Tibial artery (tissue), 4 donors: ENCODE measurements around the gene AMFR.

ENCODE experiments used
- DNase-seq, 2 donors: peaks; one replicate each; pipeline ENCODE4 v3.0.0-alpha.2; 2019
- H3K27ac ChIP-seq, 2 donors: fragments of 200-600 bp; sonication (generic) in 1 of 2; 1 replicate in 1 of 2; 2 replicates in 1 of 2; pipeline ENCODE4 v1.5.1; 2018 to 2019; ENCODE audit warnings: mild to moderate bottlenecking in 1 of 2
- H3K27me3 ChIP-seq, 2 donors: fragments of 200-600 bp; sonication (generic) in 1 of 2; one replicate each; pipeline versions ENCODE4 v1.5.1 to v1.6.0; 2016 to 2019
- H3K36me3 ChIP-seq, 3 donors: fragments of 200-600 bp; sonication (generic) in 2 of 3; one replicate each; pipeline ENCODE4 v1.5.1; 2016 to 2019; ENCODE audit warnings: mild to moderate bottlenecking in 2 of 3
- H3K4me1 ChIP-seq, 4 donors: fragments of 200-600 bp; sonication (generic) in 2 of 4; 1 replicate in 3 of 4; 2 replicates in 1 of 4; pipeline ENCODE4 v1.5.1; 2016 to 2019
- H3K4me3 ChIP-seq, 2 donors: fragments of 200-600 bp; sonication (generic) in 1 of 2; 1 replicate in 1 of 2; 2 replicates in 1 of 2; pipeline ENCODE4 v1.5.1; 2018 to 2019; ENCODE audit warnings: mild to moderate bottlenecking in 2 of 2
- H3K9me3 ChIP-seq, 3 donors: fragments of 200-600 bp; sonication (generic) in 1 of 3; one replicate each; pipeline ENCODE4 v1.5.1; 2016 to 2019
- intact Hi-C: fragments of 100-400 bp; cut with DNase I; formaldehyde crosslinking; loops from one replicate; pipeline ENCODE4 v1.15.0; 2023; ENCODE audit warnings: low total_unique reads
- TF ChIP-seq, protein P1 (sequence below), 2 experiments: fragments of 200-600 bp in 1 of 2; fragments of 450-650 bp in 1 of 2; IDR thresholded peaks; one replicate each; pipeline ENCODE4 v1.5.1; 2017 to 2019; ENCODE audit warnings: antibody characterized with exemption in 2 of 2, mild to moderate bottlenecking in 1 of 2, moderate library complexity in 1 of 2

AMFR gene

GRCh38 chr16:56338566-56339318 is 86.6 kb downstream of the AMFR start:
- Histone ChIP-seq H3K9me3 (no peaks in the 10 kb centered on the region), H3K36me3 (peaks cover 0 to 29% (median 8%) of the 10 kb centered on the region in 3 donors), H3K27me3 (no peaks in the 10 kb centered on the region), H3K4me3 (no peak overlapping the region), H3K27ac (no peak overlapping the region), H3K4me1 (no peaks in the 10 kb centered on the region)
- TF ChIP-seq, protein P1, sequence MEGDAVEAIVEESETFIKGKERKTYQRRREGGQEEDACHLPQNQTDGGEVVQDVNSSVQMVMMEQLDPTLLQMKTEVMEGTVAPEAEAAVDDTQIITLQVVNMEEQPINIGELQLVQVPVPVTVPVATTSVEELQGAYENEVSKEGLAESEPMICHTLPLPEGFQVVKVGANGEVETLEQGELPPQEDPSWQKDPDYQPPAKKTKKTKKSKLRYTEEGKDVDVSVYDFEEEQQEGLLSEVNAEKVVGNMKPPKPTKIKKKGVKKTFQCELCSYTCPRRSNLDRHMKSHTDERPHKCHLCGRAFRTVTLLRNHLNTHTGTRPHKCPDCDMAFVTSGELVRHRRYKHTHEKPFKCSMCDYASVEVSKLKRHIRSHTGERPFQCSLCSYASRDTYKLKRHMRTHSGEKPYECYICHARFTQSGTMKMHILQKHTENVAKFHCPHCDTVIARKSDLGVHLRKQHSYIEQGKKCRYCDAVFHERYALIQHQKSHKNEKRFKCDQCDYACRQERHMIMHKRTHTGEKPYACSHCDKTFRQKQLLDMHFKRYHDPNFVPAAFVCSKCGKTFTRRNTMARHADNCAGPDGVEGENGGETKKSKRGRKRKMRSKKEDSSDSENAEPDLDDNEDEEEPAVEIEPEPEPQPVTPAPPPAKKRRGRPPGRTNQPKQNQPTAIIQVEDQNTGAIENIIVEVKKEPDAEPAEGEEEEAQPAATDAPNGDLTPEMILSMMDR (IDR thresholded peaks at IDR 0.05), result no peak
- DNase-seq, result no peak
- intact Hi-C loops, result no loop called here

DNA sequence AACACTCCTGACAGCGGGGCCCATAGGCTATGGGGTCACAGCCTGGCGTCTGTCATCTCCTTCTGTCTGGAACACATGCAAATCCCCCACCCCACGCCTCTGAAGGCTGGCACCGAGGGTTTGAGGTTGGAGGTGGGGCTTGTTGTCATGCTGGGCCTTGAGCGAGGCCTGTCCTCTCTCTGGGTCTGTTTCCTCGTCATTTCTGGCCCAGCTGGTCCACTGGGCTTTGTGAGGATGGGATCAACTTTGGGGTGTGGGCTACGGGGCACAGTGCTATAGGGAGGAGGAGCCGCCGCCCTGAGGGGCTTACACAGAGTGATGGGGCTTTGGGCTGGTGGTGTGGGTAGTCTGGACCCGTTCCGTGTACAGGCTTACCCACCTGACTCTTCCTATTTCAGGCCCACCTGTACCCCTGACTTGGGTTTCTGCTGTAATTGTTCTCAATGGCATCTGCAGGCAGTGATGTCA is 87.5 kb downstream of the AMFR start:
- intact Hi-C loops, result no loop called here
- no peak overlapping the region for H3K27ac ChIP-seq
- H3K4me1 ChIP-seq, result no peaks in the 10 kb centered on the region
- no peak overlapping the region for H3K4me3 ChIP-seq
- TF ChIP-seq, protein P1 (IDR thresholded peaks at IDR 0.05), result no peak
- no peak for DNase-seq
- H3K9me3 ChIP-seq, result no peaks in the 10 kb centered on the region
- no peaks in the 10 kb centered on the region for H3K27me3 ChIP-seq
- H3K36me3 ChIP-seq, result peaks cover 0 to 29% (median 8%) of the 10 kb centered on the region in 3 donors

DNA sequence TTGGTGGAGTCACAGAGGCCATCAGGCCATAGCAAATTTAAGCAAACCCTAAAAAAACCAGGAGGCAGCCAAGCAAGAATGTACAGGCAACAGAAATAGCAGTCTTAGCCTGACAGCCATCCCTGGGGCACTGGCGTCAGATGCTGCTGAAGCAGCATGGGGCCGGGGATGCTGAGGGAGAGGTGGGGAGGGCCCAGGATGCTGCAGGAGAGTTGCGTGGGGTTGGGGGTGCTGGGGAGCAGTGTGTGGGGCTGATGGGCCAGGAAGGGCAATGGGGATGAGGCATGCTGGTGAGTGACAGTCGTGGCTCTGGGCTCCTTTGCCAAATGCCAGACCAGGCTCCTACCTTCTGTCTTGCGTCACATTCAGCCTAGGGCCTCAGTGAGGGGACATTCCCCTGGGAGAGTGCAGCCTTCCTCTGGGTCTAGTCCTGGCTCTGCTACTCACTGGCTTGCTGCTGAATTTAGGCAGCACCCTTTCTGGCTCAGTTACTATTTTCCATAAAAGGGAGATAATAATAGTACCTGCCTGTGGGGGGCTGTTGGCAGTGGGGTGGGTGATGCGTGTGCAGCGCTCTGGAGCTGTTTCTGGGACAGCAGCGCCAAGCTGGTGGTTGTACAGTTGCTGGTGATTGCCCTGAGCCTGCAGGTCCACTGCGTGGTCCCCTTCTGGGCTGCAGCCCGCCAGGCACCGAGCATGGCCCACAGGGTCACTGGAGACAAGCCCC is 88.1 kb downstream of the AMFR start:
- DNase-seq, result no peak
- no peak overlapping the region for H3K4me3 ChIP-seq
- H3K27me3 ChIP-seq, result no peaks in the 10 kb centered on the region
- TF ChIP-seq, protein P1 (IDR thresholded peaks at IDR 0.05), result no peak
- no peaks in the 10 kb centered on the region for H3K9me3 ChIP-seq
- intact Hi-C loops, result no loop called here
- no peaks in the 10 kb centered on the region for H3K4me1 ChIP-seq
- no peak overlapping the region for H3K27ac ChIP-seq
- peaks cover 0 to 27% (median 8%) of the 10 kb centered on the region in 3 donors for H3K36me3 ChIP-seq

DNA sequence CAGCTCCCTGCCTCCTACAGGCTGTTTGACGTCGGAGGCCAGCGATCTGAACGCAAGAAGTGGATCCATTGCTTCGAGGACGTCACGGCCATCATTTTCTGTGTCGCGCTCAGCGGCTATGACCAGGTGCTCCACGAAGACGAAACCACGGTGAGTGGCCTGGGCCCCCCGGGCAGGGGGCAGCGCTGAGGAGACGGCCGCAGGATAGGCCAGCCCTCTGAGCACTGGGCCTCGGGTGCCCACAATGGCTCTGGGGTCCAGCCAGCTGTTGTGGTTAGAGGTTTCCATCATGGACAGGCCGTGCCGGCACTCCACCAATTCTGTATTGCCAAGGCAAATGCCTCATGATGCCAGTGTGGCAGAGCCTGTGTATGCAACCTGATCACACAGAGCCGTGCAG is 88.6 kb downstream of the AMFR start:
- no peaks in the 10 kb centered on the region for H3K9me3 ChIP-seq
- intact Hi-C loops, result no loop called here
- TF ChIP-seq, protein P1 (IDR thresholded peaks at IDR 0.05), result no peak
- no peak for DNase-seq
- peaks cover 0 to 22% (median 8%) of the 10 kb centered on the region in 3 donors for H3K36me3 ChIP-seq
- no peak overlapping the region for H3K27ac ChIP-seq
- H3K4me3 ChIP-seq, result no peak overlapping the region
- H3K4me1 ChIP-seq, result no peaks in the 10 kb centered on the region
- no peaks in the 10 kb centered on the region for H3K27me3 ChIP-seq

DNA sequence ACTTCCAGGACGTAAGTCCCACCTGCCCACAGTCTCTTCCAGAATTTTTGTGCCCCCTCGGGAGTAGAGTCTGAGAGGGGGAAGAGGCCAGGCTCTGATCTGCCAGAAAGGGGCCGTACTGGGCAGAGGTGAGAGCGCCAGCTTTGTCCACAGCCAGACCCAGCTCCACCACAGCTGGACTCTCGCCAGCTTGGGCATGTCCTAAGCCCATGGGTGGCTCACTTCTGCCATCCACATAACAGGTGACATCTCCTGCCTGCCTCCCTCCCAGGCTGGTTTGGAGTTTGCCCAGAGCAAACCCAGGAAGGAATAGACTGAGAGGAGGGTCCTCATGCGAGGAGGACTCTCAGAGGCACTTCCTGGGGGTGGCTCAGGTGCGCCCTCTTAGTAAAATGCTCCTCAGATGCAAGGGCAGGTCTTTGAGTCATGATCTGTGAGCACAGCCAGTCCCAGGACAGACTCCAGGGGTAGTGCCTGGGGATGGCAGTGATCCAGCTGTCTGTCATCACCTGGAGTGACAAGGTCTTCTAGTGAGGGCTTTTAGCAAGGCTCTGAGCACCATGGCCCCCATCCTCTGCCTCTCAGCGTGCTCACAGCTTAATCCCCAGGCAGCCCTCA is 89.2 kb downstream of the AMFR start:
- no peak for DNase-seq

More for the DNA sequence above, 89.2 kb downstream of the AMFR start:
- no peaks in the 10 kb centered on the region for H3K9me3 ChIP-seq
- H3K36me3 ChIP-seq, result peaks cover 0 to 22% (median 8%) of the 10 kb centered on the region in 3 donors
- H3K4me3 ChIP-seq, result no peak overlapping the region
- intact Hi-C loops, result no loop called here
- no peaks in the 10 kb centered on the region for H3K4me1 ChIP-seq
- H3K27ac ChIP-seq, result no peak overlapping the region
- no peaks in the 10 kb centered on the region for H3K27me3 ChIP-seq
- TF ChIP-seq, protein P1 (IDR thresholded peaks at IDR 0.05), result no peak
